GM12878 (cell line): ENCODE measurements around the gene DUS2.

Experiments used
- CREB1 ChIP-seq: IDR thresholded peaks from 2 replicates; pipeline ENCODE4 v1.6.1; 2012; ENCODE audit warnings: low read depth, mild to moderate bottlenecking, inconsistent platforms
- EP300 ChIP-seq, 2 experiments: fragments of 150-350 bp in 1 of 2; IDR thresholded peaks; 2 replicates each; pipeline ENCODE4 v1.6.1; 2011 to 2012; ENCODE audit warnings: low read depth in 2 of 2, low read length in 2 of 2, borderline replicate concordance in 1 of 2, improper control_type of control experiment in 1 of 2, inconsistent platforms in 1 of 2; ENCODE audit not compliant: control insufficient read depth in 1 of 2
- EZH2 ChIP-seq: IDR thresholded peaks from 2 replicates; pipeline ENCODE4 v1.6.1; 2012; ENCODE audit warnings: low read depth, mild to moderate bottlenecking, control low read depth, inconsistent platforms, low read length, borderline replicate concordance; ENCODE audit not compliant: control insufficient read depth
- FOXM1 ChIP-seq: IDR thresholded peaks from 2 replicates; pipeline ENCODE4 v1.6.1; 2012; ENCODE audit warnings: low read depth, mild to moderate bottlenecking, inconsistent platforms, low read length, moderate library complexity
- POLR2A ChIP-seq: IDR thresholded peaks from 2 replicates; pipeline ENCODE4 v1.6.1; 2011; ENCODE audit warnings: low read depth, mild to moderate bottlenecking, low read length

GRCh38 chr16:68069511-68070248 is 46.6 kb downstream of the DUS2 start:
- TF ChIP-seq EP300 (IDR thresholded peaks at IDR 0.05; ENCODE audit: borderline replicate concordance in 1 of 2, control insufficient read depth in 1 of 2, low read depth in 2 of 2, low read length in 2 of 2) (no peak), POLR2A (no peak), FOXM1 (no peak), CREB1 (0 out of 2 replicates have a peak, but pooled peaks have one; percentile 18), EZH2 (no peak)
